GM08714 (cell line): ENCODE data around the gene EIF5B.

Source experiments
- H3K4me3 ChIP-seq: fragments of 200-500 bp; sonication (Bioruptor generic); 2 replicates; pipeline ENCODE4 v1.5.1; 2014; ENCODE audit warnings: mild to moderate bottlenecking, low read length, inconsistent platforms
- ZNF274 ChIP-seq: IDR thresholded peaks from 2 replicates; pipeline ENCODE4 v1.6.1; 2012; ENCODE audit warnings: mild to moderate bottlenecking, low read depth, low read length

Gene EIF5B

GRCh38 chr2:99397266-99397920 is 60.2 kb downstream of the EIF5B start:
- no peak overlapping the region for H3K4me3 ChIP-seq
- TF ChIP-seq ZNF274, result no peak

- H3K4me3 ChIP-seq, result no peak overlapping the region
Observed at GRCh38 chr2:99398303-99398702, 61.1 kb downstream of the EIF5B start.

GRCh38 chr2:99399063-99399462 is 61.9 kb downstream of the EIF5B start:
- H3K4me3 ChIP-seq, result no peak overlapping the region
- TF ChIP-seq ZNF274, result no peak

More at GRCh38 chr2:99398303-99398702, 61.1 kb downstream of the EIF5B start:
- TF ChIP-seq ZNF274, result no peak

GRCh38 chr2:99399795-99400194 is 62.6 kb downstream of the EIF5B start:
- TF ChIP-seq ZNF274, result no peak
- H3K4me3 ChIP-seq, result no peak overlapping the region

- TF ChIP-seq ZNF274, result no peak
- no peak overlapping the region for H3K4me3 ChIP-seq
Observed at GRCh38 chr2:99401841-99402240, 64.7 kb downstream of the EIF5B start.

GRCh38 chr2:99403084-99403483 is 65.9 kb downstream of the EIF5B start:
- H3K4me3 ChIP-seq, result no peak overlapping the region
- no peak for TF ChIP-seq ZNF274

- no peak overlapping the region for H3K4me3 ChIP-seq
- TF ChIP-seq ZNF274, result no peak
Observed at GRCh38 chr2:99403524-99403923, 66.3 kb downstream of the EIF5B start.

GRCh38 chr2:99404039-99404796 is 67.0 kb downstream of the EIF5B start:
- TF ChIP-seq ZNF274, result no peak
- no peak overlapping the region for H3K4me3 ChIP-seq

- no peak for TF ChIP-seq ZNF274
Observed at GRCh38 chr2:99404797-99405669, 67.8 kb downstream of the EIF5B start.

GRCh38 chr2:99406137-99406536 is 68.9 kb downstream of the EIF5B start:
- no peak overlapping the region for H3K4me3 ChIP-seq
- no peak for TF ChIP-seq ZNF274

More at GRCh38 chr2:99404797-99405669, 67.8 kb downstream of the EIF5B start:
- no peak overlapping the region for H3K4me3 ChIP-seq

- TF ChIP-seq ZNF274, result no peak
Observed at GRCh38 chr2:99410276-99410675, 73.1 kb downstream of the EIF5B start.

GRCh38 chr2:99414566-99414965 is 77.4 kb downstream of the EIF5B start:
- H3K4me3 ChIP-seq, result no peak overlapping the region
- TF ChIP-seq ZNF274, result no peak

More at GRCh38 chr2:99410276-99410675, 73.1 kb downstream of the EIF5B start:
- H3K4me3 ChIP-seq, result no peak overlapping the region

- no peak for TF ChIP-seq ZNF274
- H3K4me3 ChIP-seq, result no peak overlapping the region
Observed at GRCh38 chr2:99417396-99417795, 80.2 kb downstream of the EIF5B start.

- H3K4me3 ChIP-seq, result no peak overlapping the region
- TF ChIP-seq ZNF274, result no peak
Observed at GRCh38 chr2:99420031-99420430, 82.8 kb downstream of the EIF5B start.
